ENCODE measurements around the gene RGS9. TPM values are rescaled to one million over a fixed set of nuclear protein-coding genes. Genes with fewer than 3 reads are reported as not detected.

RGS9 gene
- total RNA-seq, 1 donor from 2014 or later = 2.8 TPM

DNA sequence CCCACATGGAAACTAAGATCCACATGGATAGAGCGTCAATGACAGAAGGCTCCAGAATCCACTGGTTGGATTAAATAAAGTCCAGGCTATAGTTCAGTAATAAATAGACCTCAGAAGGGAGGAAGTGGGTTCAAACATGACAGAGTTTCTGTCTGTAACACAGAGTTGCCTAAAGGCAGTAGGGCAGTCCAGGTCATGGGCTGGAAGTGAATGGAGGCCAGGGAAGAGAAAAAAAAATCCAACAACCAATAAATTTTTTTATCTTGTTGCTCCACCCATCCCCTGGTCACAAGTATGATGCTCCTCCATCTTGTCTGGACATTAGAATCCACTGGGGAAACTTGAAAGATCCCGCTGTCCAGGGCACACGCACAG lies 92.4 kb downstream of the RGS9 start:
- no peaks in the 10 kb centered on the region for H3K27me3 Mint-ChIP-seq (ENCODE audit: low read depth)
- no peak overlapping the region for H3K27ac Mint-ChIP-seq (ENCODE audit: unreplicated experiment)
- H3K4me3 Mint-ChIP-seq = no peak overlapping the region
- no peaks in the 10 kb centered on the region for H3K36me3 Mint-ChIP-seq (ENCODE audit: low read depth)
- peaks cover 37% of the 10 kb centered on the region for H3K4me1 Mint-ChIP-seq
- TF ChIP-seq, protein P1, sequence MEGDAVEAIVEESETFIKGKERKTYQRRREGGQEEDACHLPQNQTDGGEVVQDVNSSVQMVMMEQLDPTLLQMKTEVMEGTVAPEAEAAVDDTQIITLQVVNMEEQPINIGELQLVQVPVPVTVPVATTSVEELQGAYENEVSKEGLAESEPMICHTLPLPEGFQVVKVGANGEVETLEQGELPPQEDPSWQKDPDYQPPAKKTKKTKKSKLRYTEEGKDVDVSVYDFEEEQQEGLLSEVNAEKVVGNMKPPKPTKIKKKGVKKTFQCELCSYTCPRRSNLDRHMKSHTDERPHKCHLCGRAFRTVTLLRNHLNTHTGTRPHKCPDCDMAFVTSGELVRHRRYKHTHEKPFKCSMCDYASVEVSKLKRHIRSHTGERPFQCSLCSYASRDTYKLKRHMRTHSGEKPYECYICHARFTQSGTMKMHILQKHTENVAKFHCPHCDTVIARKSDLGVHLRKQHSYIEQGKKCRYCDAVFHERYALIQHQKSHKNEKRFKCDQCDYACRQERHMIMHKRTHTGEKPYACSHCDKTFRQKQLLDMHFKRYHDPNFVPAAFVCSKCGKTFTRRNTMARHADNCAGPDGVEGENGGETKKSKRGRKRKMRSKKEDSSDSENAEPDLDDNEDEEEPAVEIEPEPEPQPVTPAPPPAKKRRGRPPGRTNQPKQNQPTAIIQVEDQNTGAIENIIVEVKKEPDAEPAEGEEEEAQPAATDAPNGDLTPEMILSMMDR (conservative IDR thresholded peaks at IDR 0.05) = no peak
- DNase-seq (ENCODE audit: low read depth, low spot score) = no peak
- no peaks in the 10 kb centered on the region for H3K9me3 Mint-ChIP-seq

DNA sequence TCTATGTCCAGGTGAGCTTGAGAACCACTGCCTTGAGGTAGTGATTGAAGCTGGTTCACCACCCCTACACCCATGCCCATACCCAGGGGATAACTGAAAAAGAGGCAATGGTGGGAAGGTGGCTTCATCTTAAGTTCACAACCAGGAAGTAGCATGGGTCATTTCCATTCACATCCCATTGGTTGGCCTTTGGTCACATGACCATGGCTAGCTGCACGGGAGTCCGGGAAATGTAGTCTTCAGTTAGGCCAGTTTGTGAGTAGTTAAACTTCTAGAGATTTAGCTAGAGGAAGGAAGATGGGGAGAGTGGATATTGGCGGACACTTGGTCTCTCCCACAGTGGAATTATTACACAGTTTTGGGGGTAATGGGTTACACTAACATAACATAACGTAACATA lies 92.9 kb downstream of the RGS9 start:
- no peak for DNase-seq (ENCODE audit: low read depth, low spot score)
- no peaks in the 10 kb centered on the region for H3K36me3 Mint-ChIP-seq (ENCODE audit: low read depth)
- no peak overlapping the region for H3K27ac Mint-ChIP-seq (ENCODE audit: unreplicated experiment)
- H3K27me3 Mint-ChIP-seq (ENCODE audit: low read depth) = no peaks in the 10 kb centered on the region
- peaks cover 37% of the 10 kb centered on the region for H3K4me1 Mint-ChIP-seq
- TF ChIP-seq, protein P1 (conservative IDR thresholded peaks at IDR 0.05) = no peak
- peaks cover 2% of the 10 kb centered on the region for H3K9me3 Mint-ChIP-seq
- H3K4me3 Mint-ChIP-seq = no peak overlapping the region

DNA sequence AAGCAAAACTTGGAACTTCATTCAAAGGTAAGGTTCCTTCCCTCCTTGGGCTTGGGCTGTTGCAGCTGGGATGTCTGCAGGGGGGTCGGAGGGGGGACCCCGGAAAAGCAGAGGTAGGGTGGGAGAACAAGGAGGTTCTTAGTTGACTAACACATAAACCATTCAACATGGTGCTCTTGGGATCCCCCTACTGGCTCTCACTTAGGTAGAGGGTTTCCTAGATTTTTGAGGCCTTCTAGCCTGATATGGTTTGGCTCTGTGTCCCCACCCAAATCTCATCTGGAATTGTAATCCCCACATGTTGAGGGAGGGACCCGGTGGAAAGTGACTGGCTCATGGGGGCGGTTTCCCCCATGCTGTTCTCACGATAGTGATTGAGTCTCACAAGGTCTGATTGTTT lies 93.9 kb downstream of the RGS9 start:
- Mint-ChIP-seq H3K36me3 (ENCODE audit: low read depth) (no peaks in the 10 kb centered on the region), H3K4me3 (no peak overlapping the region), H3K4me1 (peaks cover 36% of the 10 kb centered on the region), H3K9me3 (peaks cover 4% of the 10 kb centered on the region), H3K27ac (ENCODE audit: unreplicated experiment) (no peak overlapping the region), H3K27me3 (ENCODE audit: low read depth) (no peaks in the 10 kb centered on the region)
- TF ChIP-seq, protein P1 (conservative IDR thresholded peaks at IDR 0.05) = no peak
- no peak for DNase-seq (ENCODE audit: low read depth, low spot score)

DNA sequence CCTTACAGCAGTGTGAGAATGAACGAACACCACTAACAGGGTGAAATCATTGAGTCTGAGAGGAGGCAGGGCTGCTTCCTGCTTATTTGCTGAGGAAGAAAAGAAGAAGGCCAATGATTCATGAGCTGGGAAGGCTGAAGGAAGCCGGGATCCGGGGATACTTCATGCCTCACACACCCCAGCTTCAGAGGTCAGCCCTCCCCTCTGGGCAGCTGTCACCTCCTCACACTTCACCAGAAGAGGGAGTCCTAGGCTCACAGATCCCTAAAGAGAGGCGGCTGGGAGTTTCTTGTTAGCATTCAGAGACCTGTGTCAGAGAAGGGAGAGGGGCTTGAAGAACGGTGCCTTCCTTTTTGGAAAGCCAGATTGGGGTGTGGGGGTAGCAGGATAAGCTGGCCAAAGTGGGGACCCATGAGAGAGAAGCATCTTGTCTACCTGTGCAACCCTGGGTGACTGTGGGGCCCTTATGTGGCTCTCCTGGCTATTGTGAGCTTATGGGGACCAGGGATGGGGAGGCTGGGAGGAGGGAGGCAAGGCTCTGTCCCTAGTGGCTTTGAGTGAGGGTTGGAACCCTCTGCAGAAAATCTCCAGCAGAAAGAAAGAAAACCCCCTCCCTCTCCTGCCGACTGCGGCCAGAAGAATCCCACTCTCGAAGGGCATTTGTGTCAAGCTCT lies 94.6 kb downstream of the RGS9 start:
- no peak overlapping the region for H3K4me3 Mint-ChIP-seq
- H3K27ac Mint-ChIP-seq (ENCODE audit: unreplicated experiment) = no peak overlapping the region
- H3K9me3 Mint-ChIP-seq = peaks cover 7% of the 10 kb centered on the region
- DNase-seq (ENCODE audit: low read depth, low spot score) = peak; percentile 59
- H3K27me3 Mint-ChIP-seq (ENCODE audit: low read depth) = no peaks in the 10 kb centered on the region
- no peaks in the 10 kb centered on the region for H3K36me3 Mint-ChIP-seq (ENCODE audit: low read depth)
- peaks cover 33% of the 10 kb centered on the region for H3K4me1 Mint-ChIP-seq
- TF ChIP-seq, protein P1 (conservative IDR thresholded peaks at IDR 0.05) = peak; percentile 81

DNA sequence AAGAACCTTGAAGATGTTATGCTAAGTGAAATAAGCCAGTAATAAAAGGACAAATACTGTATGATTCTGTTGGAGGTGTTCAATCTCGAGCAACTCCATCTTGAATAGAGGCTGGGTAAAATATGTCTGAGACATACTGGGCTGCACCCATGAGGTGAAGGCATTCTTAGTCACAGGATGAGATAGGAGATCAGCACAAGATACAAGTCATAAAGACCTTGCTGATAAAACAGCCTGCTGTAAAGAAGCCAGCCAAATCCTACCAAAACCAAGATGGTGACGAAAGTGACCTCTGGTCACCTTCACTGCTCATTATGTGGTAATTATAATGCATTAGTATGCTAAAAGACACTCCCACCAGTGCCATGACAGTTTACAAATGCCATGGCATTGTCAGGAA lies 98.1 kb downstream of the RGS9 start:
- H3K9me3 Mint-ChIP-seq = peaks cover 8% of the 10 kb centered on the region
- no peak for DNase-seq (ENCODE audit: low read depth, low spot score)
- TF ChIP-seq, protein P1 (conservative IDR thresholded peaks at IDR 0.05) = no peak
- H3K4me1 Mint-ChIP-seq = peaks cover 22% of the 10 kb centered on the region
- H3K27me3 Mint-ChIP-seq (ENCODE audit: low read depth) = no peaks in the 10 kb centered on the region
- no peak overlapping the region for H3K27ac Mint-ChIP-seq (ENCODE audit: unreplicated experiment)
- H3K4me3 Mint-ChIP-seq = no peak overlapping the region
- H3K36me3 Mint-ChIP-seq (ENCODE audit: low read depth) = peaks cover 3% of the 10 kb centered on the region

Data from neural crest cell (in vitro differentiated cells).